Lower leg skin (tissue), 3 donors: ENCODE measurements around the gene REG1B.

ENCODE experiments used
- CTCF ChIP-seq, 3 donors: fragments of 450-650 bp; IDR thresholded peaks; one replicate each; pipeline ENCODE4 v1.5.1; 2016; ENCODE audit warnings: antibody characterized with exemption in 3 of 3, mild to moderate bottlenecking in 3 of 3, moderate library complexity in 2 of 3
- POLR2A ChIP-seq, 2 donors: fragments of 450-650 bp; IDR thresholded peaks; one replicate each; pipeline ENCODE4 v1.6.1; 2016 to 2017; ENCODE audit warnings: antibody characterized with exemption in 2 of 2, mild to moderate bottlenecking in 1 of 2, moderate library complexity in 1 of 2

DNA sequence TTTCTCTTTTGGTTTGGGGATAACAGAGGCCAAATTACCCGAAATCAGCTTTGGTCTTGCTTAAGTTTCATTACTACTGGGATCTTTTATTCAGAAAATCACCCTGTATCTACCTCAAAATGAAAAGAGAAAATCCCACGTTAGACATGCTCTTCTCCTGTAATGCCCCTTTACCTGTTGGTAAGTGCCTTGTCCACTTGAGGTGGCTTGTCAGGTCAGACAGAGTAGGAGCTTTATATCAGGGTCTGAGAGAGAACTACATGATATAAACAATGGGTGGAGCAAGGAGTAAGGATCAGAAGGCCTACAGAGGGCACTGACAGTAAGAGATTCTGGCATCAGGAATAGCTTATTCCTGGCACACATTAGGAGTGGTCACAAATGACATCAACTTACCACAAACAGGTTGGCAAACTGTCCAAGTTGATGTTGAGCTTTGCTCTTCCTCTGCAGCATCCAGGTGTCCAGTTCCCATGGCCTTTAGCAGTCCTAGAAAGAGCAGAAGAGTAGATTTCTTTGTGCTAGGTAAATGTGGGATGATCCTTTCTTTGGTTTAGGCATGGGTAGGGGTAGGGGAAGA is at the start of gene REG1B:
- TF ChIP-seq CTCF (IDR thresholded peaks at IDR 0.05), result no peak
- no peak for TF ChIP-seq POLR2A (IDR thresholded peaks at IDR 0.05)
